ENCODE data around the gene TBX4. TPM values are rescaled to one million over a fixed set of nuclear protein-coding genes. Genes with fewer than 3 reads are reported as not detected.

The TBX4 gene
- total and polyA plus RNA-seq, 2 experiments from 2014 or later = not detected

DNA sequence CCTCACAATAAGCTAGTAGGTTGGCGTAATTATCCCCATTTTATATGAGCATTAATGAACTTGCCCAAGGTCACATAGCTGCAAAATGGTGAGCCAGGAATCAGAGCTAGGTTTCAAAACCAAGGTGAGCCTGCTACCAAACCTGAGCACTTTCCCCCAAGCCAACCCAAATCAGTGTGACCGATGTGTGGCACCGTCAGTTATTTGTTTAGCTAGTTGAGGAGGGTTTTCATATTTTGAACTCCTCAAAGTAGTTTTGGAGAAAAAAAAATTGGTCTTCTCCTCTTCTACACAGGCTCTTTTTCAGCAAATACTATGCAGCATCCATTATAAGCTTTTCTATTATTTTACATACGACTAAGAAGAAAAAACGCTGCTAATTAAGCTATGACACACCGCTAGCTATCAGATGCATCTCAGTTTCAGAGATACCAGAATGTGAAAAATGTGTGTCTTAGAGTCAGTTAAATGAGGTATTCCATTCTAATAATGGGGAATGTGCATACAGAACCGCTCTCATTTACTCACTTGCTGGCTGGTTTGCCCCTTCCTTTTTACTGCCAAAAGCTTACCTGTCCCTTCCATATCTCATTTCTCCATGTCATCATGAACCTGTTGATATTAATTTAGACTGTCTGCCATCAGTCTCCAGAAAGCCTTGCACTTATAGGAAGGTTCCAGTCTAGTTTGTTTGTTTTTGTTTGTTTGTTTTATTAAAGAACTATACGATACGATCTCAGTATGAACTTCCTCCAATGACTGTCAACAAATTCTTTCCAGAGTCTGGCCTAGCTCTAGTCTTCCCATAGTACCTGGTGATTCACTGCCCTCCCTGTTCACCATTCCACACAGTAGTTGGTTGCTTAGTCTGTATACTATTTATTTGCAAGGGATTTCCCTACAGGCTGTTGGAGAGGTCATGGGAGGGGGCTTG lies 2.2 kb upstream of the TBX4 start:
- DNase-seq (ENCODE audit: low spot score) (no peak), ATAC-seq (no peak)
- Histone ChIP-seq H3F3A (replicated peaks; ENCODE audit: low read depth) (0 out of 2 replicates have a peak, but pooled peaks cover 4% of the 10 kb centered on the region), H2AFZ (no peak overlapping the region), H3K9me2 (ENCODE audit: insufficient read depth) (no peaks in the 10 kb centered on the region), H3K27ac (ENCODE audit: low read depth) (no peak overlapping the region), H3K36me3 (ENCODE audit: insufficient read depth) (no peaks in the 10 kb centered on the region), H3K4me2 (no peak overlapping the region), H3K4me3 (no peak overlapping the region), H4K20me1 (replicated peaks; ENCODE audit: insufficient read depth) (peaks cover 6% of the 10 kb centered on the region; the same call in 1 of the 2 replicates), H3K27me3 (ENCODE audit: insufficient read depth) (peaks cover 93% of the 10 kb centered on the region), H3K79me2 (replicated peaks; ENCODE audit: insufficient read depth) (no peaks in the 10 kb centered on the region), H3K4me1 (ENCODE audit: insufficient read depth) (peaks cover 19% of the 10 kb centered on the region)
- Mint-ChIP-seq H3K4me3 (no peak overlapping the region), H3K36me3 (ENCODE audit: low read depth) (peaks cover 3% of the 10 kb centered on the region; the same call in 1 of the 3 replicates), H3K9me3 (no peaks in the 10 kb centered on the region; the same call in none of the 3 replicates), H3K4me1 (peaks cover 31% of the 10 kb centered on the region), H3K27ac (no peak overlapping the region), H3K27me3 (ENCODE audit: insufficient read depth, low read depth, poor library complexity) (peaks cover 68% of the 10 kb centered on the region)
- TF ChIP-seq CREB1 (CRISPR knock-in tag; IDR thresholded peaks at IDR 0.05; ENCODE audit: low read depth) (no peak), JUNB (IDR thresholded peaks at IDR 0.05; ENCODE audit: unreplicated experiment) (no peak), ZNF331 (CRISPR knock-in tag; IDR thresholded peaks at IDR 0.05; ENCODE audit: low read depth) (no peak), POLR2AphosphoS5 (IDR thresholded peaks at IDR 0.05; ENCODE audit: low read depth) (no peak)

DNA sequence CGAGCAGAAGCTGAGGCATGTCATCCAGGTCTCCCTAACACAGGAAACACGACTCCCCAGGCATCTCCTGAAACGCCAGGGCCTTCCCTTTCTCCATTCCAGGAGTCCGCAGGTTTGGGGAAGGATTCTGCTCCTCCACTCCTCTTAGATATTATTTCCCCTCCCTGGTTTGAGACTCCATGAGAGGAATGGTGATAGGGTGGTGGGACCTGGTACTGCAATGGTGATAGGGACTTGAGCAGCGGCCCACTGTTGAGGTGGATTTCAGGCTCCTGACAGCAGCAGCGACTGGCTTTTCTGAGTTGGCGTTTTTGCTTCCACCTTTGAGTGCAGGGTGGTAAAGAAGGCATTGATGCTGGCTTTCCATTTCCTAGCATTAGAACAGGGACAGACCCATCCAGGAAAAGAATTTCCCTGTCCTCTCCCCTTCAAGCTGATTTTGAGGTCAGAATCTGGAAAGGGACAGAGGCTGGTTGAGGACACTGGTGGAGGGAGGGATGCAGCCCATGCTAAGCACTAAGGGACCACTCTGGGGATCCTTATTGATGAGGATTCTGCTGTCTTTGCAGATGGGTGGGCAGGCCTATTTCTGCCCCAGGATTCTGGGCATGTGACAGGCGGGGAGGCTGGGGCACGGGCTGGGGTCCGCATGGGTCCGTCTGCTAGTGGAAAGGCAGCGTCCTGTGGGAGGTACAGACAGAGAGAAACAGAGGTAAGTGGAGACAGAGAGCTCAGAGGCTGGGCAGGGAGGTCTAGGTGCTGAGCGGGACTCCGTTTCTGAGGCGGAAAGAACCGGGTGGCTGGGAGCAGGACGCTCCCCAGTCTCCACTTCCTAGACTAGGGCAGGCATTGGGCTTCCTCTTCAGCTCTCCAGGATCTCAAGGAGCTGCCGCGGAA lies 1.3 kb upstream of the TBX4 start:
- ATAC-seq (peak; percentile 30), DNase-seq (ENCODE audit: low spot score) (peak; percentile 79)
- Histone ChIP-seq H3K27me3 (ENCODE audit: insufficient read depth) (peaks cover 100% of the 10 kb centered on the region), H3K36me3 (ENCODE audit: insufficient read depth) (no peaks in the 10 kb centered on the region), H3K4me2 (peak overlapping the region; percentile 83), H2AFZ (peak overlapping the region; percentile 85; the same call in 1 of the 2 replicates), H4K20me1 (replicated peaks; ENCODE audit: insufficient read depth) (peaks cover 6% of the 10 kb centered on the region; the same call in 1 of the 2 replicates), H3K79me2 (replicated peaks; ENCODE audit: insufficient read depth) (no peaks in the 10 kb centered on the region), H3K4me1 (ENCODE audit: insufficient read depth) (peaks cover 23% of the 10 kb centered on the region), H3K4me3 (peak overlapping the region; percentile 62), H3K9me2 (ENCODE audit: insufficient read depth) (no peaks in the 10 kb centered on the region), H3F3A (replicated peaks; ENCODE audit: low read depth) (0 out of 2 replicates have a peak, but pooled peaks cover 4% of the 10 kb centered on the region), H3K27ac (ENCODE audit: low read depth) (no peak overlapping the region)
- peak overlapping the region; percentile 58 for H3K4me3 Mint-ChIP-seq
- peaks cover 3% of the 10 kb centered on the region for H3K9me3 Mint-ChIP-seq
- peaks cover 76% of the 10 kb centered on the region for H3K27me3 Mint-ChIP-seq (ENCODE audit: insufficient read depth, low read depth, poor library complexity)
- H3K27ac Mint-ChIP-seq = no peak overlapping the region
- peaks cover 3% of the 10 kb centered on the region; the same call in 1 of the 3 replicates for H3K36me3 Mint-ChIP-seq (ENCODE audit: low read depth)
- H3K4me1 Mint-ChIP-seq = peaks cover 34% of the 10 kb centered on the region
- TF ChIP-seq NANOG (IDR thresholded peaks at IDR 0.05; ENCODE audit: borderline replicate concordance) (no peak), EZH2 (IDR thresholded peaks at IDR 0.05; ENCODE audit: low read depth, unreplicated experiment) (peak; percentile 84), JUNB (IDR thresholded peaks at IDR 0.05; ENCODE audit: unreplicated experiment) (no peak), ZNF331 (CRISPR knock-in tag; IDR thresholded peaks at IDR 0.05; ENCODE audit: low read depth) (no peak), POLR2AphosphoS5 (IDR thresholded peaks at IDR 0.05; ENCODE audit: low read depth) (no peak)
- TF ChIP-seq, protein P1, sequence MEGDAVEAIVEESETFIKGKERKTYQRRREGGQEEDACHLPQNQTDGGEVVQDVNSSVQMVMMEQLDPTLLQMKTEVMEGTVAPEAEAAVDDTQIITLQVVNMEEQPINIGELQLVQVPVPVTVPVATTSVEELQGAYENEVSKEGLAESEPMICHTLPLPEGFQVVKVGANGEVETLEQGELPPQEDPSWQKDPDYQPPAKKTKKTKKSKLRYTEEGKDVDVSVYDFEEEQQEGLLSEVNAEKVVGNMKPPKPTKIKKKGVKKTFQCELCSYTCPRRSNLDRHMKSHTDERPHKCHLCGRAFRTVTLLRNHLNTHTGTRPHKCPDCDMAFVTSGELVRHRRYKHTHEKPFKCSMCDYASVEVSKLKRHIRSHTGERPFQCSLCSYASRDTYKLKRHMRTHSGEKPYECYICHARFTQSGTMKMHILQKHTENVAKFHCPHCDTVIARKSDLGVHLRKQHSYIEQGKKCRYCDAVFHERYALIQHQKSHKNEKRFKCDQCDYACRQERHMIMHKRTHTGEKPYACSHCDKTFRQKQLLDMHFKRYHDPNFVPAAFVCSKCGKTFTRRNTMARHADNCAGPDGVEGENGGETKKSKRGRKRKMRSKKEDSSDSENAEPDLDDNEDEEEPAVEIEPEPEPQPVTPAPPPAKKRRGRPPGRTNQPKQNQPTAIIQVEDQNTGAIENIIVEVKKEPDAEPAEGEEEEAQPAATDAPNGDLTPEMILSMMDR (conservative IDR thresholded peaks at IDR 0.05; ENCODE audit: low read depth in 2 of 2) = peak in 1 of 2 experiments; percentile 26; a peak in 1 of 4 replicates
- TF ChIP-seq, protein P2, sequence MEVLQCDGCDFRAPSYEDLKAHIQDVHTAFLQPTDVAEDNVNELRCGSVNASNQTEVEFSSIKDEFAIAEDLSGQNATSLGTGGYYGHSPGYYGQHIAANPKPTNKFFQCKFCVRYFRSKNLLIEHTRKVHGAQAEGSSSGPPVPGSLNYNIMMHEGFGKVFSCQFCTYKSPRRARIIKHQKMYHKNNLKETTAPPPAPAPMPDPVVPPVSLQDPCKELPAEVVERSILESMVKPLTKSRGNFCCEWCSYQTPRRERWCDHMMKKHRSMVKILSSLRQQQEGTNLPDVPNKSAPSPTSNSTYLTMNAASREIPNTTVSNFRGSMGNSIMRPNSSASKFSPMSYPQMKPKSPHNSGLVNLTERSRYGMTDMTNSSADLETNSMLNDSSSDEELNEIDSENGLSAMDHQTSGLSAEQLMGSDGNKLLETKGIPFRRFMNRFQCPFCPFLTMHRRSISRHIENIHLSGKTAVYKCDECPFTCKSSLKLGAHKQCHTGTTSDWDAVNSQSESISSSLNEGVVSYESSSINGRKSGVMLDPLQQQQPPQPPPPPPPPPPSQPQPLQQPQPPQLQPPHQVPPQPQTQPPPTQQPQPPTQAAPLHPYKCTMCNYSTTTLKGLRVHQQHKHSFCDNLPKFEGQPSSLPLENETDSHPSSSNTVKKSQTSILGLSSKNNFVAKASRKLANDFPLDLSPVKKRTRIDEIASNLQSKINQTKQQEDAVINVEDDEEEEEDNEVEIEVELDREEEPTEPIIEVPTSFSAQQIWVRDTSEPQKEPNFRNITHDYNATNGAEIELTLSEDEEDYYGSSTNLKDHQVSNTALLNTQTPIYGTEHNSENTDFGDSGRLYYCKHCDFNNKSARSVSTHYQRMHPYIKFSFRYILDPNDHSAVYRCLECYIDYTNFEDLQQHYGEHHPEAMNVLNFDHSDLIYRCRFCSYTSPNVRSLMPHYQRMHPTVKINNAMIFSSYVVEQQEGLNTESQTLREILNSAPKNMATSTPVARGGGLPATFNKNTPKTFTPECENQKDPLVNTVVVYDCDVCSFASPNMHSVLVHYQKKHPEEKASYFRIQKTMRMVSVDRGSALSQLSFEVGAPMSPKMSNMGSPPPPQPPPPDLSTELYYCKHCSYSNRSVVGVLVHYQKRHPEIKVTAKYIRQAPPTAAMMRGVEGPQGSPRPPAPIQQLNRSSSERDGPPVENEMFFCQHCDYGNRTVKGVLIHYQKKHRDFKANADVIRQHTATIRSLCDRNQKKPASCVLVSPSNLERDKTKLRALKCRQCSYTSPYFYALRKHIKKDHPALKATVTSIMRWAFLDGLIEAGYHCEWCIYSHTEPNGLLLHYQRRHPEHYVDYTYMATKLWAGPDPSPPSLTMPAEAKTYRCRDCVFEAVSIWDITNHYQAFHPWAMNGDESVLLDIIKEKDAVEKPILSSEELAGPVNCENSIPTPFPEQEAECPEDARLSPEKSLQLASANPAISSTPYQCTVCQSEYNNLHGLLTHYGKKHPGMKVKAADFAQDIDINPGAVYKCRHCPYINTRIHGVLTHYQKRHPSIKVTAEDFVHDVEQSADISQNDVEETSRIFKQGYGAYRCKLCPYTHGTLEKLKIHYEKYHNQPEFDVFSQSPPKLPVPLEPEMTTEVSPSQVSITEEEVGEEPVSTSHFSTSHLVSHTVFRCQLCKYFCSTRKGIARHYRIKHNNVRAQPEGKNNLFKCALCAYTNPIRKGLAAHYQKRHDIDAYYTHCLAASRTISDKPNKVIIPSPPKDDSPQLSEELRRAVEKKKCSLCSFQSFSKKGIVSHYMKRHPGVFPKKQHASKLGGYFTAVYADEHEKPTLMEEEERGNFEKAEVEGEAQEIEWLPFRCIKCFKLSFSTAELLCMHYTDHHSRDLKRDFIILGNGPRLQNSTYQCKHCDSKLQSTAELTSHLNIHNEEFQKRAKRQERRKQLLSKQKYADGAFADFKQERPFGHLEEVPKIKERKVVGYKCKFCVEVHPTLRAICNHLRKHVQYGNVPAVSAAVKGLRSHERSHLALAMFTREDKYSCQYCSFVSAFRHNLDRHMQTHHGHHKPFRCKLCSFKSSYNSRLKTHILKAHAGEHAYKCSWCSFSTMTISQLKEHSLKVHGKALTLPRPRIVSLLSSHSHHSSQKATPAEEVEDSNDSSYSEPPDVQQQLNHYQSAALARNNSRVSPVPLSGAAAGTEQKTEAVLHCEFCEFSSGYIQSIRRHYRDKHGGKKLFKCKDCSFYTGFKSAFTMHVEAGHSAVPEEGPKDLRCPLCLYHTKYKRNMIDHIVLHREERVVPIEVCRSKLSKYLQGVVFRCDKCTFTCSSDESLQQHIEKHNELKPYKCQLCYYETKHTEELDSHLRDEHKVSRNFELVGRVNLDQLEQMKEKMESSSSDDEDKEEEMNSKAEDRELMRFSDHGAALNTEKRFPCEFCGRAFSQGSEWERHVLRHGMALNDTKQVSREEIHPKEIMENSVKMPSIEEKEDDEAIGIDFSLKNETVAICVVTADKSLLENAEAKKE (CRISPR knock-in tag; IDR thresholded peaks at IDR 0.05) = no peak

All from GM23338 (cell line).